ENCODE data around the gene NAA16.

NAA16 gene

DNA sequence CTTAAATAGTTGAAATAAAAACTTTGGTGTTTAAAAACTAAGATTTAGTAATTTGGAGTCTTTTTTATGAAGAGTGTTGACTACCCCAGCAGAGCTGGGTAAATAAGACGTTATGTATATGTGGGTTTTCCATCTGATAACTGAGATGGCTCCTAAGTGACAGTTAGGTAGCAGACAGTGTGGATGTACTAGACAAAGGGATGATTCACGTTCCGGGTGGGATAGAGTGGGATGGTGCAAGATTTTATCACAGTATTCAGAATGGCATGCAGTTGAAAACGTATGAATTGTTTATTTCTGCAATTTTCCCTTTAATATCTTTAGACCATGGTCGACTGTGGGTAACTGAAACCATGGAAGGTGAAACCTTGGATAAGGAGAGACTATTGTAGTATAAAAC lies 50.4 kb downstream of the NAA16 start:
- no peak for DNase-seq

DNA sequence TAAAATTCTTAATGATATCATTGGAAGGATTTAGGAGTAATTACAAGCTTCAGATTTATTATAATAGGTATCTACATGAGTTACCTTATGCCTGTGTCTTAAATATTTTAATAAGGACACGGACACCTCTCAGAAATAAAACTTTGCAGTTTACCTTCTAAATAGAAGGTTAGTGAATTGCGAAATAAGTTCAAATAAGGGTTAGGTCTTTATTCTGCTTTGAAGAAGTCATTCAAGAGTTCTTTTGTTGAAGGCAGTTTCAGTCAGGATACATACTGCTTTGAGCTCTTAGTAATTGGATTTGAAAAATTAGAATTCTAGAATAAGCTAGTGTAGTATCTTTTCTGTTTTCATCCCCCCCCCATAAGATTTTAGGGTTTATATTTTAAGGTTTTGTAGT lies 53.0 kb downstream of the NAA16 start:
- no peak for DNase-seq

DNA sequence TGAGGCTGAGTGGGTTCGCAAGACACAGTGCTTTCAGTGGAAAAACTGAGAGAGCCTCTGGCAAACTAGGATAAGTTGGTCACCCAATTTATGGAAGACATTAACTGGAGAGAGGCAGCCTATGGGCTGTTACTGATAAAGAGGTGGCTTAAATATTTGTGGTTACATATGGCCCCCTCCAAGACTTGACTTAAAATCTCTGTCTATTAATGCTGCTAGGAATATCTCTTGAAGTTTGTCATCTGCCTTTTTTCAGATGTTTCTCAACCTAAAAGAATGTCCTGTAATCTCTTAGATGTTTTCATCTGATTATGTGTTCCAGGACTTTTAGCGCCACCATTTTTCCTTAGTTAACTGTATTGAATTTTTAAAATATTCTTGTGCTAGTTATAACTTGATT lies 54.6 kb downstream of the NAA16 start:
- no peak for DNase-seq

DNA sequence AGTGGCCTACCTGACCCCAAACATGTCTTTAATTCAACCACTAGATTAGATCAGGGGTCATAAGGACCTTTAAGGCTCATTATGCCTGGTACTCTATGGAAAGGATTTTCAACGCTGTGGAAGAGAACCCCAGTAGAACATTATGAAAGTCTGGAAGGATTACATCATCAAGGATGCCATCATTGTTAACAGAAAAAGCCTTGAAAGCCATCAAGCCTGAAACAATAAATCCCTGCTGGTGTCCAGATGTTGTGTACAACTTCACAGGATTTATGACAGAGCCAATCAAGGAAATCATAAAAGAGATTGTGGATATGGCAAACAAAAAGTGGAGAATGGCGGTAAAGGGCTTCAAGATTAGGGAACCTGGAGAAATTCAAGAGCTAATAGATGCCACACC lies 59.7 kb downstream of the NAA16 start:
- no peak for DNase-seq

DNA sequence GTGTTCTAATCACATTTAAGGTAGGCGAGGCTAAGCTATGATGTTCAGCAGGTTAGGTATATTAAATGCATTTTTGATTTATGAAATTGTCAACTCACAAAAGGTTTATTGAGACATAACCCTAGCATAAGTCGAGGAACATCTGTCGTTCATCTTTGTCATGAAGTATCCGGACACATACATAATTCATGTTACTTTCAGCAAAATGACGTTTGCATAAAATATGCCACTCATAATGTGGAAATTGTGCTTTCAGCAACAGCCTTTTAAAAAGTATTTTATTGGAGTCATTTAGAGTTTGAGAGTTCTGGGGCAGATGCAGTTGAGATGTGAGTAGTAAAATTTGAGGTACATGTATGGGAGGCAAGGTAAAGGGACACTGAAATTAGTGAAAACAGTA lies 66.4 kb downstream of the NAA16 start:
- DNase-seq, result no peak

DNA sequence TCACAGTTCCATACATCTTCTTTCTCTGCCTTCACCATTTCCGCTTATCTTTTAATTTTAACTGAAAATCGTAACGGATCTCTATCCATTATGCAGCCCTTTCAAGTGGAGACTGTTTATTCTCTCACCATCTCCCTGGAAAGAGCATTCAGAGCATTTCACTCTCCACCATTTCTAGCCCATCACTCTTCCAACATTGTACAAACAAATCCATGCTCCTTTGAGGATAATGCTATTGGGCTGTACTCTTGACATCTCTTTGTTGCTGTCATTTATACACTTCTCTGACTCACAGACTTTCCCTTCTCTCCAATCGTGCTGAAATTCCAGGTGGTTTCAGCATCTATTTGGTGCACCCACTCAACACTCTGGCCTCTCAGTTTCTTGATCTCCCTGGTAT lies 71.4 kb downstream of the NAA16 start:
- DNase-seq, result no peak

DNA sequence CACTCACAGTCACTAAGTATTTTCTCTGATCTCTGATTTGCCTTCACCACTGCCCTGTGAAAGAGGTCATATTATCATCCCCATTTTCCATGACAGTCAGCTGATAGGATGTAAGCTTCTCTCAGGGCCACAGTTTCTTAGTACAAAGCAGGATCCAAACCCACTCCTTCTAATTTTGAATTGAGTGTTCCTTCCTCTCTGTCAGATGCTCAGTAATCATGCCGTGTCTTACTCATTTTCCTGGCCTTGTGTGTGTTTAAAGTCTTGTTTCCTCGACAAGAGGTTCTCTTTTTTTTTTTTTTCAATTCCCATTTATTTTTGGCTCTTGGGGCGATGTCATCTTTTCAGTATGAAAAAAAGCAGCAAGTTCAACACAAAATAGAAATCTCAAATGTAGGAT lies 72.3 kb downstream of the NAA16 start:
- no peak for DNase-seq

DNA sequence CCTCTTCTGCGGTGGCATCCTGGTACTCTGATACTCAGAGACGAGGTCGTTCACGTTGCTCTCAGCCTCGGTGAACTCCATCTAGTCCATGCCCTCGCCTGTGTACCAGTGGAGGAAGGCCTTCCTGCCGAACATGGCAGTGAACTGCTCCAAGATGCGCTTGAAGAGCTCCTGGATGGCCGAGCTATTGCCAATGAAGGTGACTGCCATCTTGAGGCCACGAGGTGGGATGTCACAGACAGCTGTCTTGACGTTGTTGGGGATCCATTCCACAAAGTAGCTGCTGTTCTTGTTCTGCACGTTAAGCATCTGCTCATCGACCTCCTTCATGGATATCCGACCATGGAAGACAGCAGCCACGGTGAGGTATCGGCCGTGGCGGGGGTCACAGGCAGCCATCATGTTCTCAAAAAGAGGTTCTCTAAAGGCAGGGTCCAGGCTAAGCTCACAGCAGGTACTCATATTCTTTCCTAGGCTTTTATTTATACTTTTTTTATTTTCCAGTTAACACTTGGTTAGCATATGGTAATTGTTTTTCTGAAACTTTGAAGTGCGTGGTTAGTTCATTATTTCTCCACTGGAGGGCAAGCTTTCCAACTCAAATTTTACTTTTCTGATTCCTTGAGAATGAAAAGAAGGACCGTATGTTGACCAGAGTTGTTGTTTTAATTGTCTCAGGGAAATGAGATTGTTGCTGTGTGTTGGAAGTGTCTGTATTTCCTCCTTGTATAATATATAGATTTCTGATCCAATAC lies 73.9 kb downstream of the NAA16 start:
- DNase-seq, result no peak

DNA sequence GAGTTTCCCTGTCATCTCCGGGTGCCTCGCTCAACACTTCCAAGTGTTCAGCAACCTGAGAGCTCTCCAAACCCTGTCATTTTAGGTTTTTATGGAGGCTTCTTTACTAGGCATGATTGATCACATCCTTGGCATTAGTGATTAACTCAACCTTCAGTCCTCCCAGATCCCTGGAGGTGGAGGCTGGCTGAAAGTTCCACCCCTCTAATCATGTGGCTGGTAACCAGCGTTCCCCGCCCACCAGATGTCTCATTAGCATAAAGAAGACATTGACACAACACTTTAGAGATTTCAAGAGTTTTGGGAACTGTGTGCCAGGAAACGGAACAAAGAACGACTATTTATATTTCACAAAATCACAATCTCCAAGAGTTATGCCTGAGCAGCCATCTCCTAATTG lies 75.1 kb downstream of the NAA16 start:
- DNase-seq, result no peak

DNA sequence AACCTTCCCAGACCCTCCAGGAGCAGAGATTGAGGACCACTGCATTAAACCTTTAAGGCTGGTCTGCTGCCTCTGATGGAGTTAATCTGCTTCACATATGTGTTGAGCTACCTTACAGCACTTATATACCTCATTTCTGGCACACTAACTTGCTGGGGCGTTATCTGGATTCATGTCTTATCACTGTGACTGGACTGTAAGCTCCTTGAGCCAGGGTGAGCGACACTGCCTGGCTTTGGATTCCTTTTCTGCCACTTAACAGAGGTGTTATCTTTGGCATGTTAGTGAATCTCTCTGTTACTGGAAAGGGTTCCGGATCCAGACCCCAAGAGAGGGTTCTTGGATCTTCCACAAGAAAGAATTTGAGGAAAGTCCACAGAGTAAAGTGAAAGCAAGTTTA lies 76.5 kb downstream of the NAA16 start:
- DNase-seq, result no peak

DNA sequence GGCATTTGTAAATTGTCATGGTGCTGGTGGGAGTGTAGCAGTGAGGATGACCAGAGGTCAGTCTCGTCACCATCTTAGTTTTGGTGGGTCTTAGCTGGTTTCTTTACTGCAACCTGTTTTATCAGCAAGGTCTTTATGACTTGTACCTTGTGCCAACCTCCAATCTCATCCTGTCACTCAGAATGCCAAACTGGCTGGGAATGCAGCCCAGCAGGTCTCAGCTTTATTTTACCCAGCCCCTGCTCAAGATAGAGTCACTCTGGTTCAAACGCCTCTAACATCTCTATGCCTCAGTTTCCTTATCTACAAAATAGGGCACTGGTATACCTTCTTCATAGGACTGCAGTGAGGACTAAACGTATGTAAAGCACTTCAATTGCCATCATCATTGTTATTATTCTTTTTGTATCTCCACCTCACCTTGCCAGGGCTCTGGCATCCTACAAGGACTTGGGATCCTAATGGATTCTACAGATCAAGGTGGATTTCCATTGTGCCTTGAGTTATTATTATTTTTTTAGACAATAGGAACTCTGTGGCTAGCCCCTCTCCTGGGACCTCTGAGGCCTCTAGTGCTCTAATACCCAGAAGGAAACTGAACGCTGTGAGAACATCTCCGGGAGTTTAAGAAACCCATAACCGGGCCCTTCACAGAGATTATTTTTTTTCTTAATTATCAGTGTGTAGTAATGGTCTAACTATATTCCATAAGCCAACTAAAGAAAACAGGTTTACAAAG lies 77.2 kb downstream of the NAA16 start:
- DNase-seq, result no peak

DNA sequence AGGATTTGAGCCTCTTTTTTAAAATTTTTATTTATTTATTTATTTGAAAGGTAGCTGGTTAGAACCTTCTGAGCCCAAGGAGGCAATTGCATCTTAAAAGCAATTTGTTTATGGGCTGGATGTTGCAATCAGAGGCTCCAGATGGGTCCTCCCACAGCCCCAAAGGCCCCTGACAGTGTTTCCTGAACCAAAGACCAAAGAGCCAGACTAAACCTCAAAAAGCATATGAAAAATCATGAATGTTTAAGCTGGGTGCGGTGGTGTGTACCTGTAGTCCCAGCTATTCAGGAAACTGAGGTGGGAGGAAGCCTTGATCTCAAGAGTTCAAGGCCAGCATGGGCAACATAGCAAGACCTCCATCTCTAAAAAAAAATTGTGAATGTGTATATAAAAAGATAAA lies 78.5 kb downstream of the NAA16 start:
- DNase-seq, result no peak

DNA sequence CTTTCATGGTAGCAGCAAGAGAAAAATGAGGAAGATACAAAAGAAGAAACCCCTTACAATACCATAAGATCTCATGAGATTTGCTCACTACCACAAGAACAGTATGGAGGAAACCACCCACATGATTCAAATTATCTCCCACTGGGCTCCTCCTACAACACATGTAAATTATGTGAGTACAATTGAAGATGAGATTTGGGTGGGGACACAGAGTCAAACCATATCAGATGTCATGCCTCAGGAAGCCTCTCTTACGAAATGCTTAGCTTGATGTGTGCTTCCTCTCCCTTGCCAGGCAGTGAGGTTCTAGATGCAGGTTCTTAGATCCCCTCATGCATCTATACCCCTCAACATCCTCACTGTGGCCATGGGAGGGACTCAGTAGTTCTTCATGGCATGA lies 83.1 kb downstream of the NAA16 start:
- DNase-seq, result no peak

DNA sequence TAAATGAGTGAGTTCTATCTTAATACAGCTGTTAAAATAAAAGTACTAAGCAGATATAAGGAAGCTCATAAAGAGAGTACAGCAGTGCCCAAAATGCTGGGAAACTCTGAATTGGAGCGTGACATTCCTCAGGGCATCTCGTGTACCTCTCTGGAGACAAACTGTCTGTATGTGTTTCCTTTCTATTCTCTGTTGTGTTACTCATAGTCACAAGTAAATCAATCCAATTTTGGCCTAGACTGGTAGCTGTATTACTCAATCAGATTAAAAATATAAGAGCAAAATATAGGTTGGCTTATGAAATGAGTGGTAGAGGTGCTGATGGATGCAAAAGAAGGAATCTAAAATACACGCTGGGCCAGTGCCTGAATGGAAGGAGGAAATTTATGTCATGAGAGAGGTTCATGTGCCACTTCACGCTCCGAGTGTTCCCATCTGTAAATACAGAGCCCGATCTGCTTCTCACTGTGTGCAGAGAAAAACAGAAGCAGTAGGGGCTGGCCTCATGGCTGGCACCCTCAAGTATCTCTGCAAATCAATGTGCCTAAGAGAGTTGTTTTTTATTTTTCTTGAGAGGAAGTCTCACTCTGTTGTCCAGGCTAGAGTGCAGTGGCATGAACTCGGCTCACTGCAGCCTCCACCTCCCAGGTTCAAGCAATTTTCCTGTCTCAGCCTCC lies 87.6 kb downstream of the NAA16 start:
- DNase-seq, result no peak

DNA sequence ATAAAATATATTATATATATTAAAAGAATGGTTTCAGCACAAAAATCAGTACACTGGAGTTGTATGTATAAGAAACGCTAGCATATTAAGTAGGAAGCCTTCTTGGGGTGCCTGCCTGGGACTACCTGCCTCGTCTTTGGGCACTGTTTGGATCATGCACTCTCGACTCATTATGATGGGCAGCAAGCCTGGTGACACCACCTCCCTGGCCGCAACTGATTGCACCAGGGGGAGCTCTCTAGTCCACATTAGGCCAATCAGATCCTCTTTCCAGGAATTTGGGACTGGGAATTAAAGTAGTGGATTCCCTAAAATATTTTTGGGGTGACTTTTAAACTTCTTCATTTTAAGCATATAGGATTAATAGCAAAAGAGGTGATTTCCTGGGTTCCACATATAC lies 90.3 kb downstream of the NAA16 start:
- no peak for DNase-seq

DNA sequence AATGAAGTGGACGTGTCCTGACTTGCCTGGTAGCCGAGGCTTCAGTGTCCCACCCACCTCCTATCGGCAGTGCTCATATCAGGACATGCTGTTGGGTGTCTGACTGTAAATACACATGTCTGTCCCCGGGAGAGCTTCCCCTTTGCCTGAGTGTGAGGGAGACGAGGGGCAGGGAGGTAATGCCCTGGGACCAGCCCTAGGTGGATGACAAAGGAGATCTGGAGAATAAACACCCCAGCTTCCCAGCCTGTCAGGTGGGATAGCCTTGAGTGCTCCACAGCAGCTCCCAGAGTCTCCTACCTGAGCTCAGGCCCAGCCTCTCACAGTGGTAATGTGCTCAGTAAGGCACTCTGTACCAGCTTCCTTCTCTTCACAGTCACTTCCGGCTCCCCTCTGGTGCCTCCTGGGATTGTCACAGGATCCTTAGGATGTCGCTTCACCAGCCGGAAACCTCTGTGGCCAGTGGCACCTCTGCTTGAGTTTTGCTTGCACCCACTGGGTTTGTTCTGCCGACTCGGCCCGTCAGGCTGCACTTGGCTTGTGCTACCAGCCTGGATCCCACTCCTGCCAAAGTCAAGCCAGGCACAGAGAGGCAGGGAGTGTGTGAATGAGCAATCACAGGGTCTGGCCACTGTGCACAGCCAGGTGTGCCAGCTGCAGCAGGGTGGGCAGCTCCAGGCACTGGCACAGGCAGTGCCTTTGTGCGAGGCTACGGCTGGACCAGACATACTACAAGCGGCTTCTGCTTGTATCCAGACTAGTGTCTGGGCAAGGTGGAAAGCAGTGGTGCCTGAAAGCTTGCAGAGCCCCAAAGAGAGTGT lies 91.8 kb downstream of the NAA16 start:
- no peak for DNase-seq

DNA sequence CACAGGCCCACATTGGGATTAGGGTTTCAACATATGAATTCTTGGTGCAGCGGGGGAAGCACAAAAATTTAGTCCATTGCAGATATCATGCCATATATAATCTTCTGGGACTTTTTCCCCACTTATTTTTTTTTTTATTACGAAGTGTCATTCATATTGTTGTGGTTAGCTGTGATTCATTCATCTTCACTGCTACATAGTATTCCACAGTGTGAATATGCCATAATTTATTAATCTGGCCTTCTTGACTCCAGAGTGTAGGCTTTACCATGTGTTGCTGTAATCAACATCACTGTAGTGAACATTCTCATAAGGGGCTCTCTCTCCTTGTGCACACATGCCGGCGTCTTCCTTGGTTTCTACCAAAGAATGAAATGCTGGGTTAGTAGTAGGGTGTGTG lies 92.9 kb downstream of the NAA16 start:
- no peak for DNase-seq

DNA sequence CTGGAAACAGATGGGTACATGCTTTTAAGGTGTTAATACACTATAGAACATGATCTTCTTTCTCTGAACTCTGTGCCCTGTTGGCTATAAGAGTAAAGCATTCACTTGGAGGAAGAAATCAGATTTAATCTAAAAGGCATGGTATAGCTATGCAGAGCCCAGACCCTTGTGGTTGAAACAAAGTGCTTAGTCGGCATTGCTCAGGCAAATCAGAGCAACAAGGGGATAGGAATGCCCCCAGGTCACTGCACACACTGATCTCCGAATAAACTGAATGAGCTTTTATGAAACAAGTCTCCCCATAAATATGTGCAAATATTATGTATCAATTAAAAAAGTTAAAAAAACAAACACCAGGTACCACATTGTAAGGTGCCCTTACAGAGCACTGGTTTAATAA lies 94.3 kb downstream of the NAA16 start:
- DNase-seq, result no peak

DNA sequence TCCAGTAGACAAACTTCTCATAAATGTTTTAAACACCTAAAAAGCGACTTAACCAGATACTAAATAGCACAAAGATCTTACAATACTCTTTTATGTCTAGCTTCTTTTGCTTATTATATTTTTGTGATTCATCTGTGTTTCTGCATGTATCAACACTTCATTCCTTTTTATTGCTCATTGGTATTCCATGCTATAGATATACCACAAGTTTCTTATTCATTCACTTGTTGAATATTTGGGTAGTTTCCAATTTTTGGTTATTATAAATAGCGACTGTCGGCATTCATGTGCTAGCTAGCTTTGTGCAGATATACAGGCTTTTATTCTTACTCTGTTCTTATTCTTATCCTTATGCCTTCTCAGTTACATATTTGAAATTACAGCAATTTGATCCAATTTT lies 96.3 kb downstream of the NAA16 start:
- DNase-seq, result no peak

DNA sequence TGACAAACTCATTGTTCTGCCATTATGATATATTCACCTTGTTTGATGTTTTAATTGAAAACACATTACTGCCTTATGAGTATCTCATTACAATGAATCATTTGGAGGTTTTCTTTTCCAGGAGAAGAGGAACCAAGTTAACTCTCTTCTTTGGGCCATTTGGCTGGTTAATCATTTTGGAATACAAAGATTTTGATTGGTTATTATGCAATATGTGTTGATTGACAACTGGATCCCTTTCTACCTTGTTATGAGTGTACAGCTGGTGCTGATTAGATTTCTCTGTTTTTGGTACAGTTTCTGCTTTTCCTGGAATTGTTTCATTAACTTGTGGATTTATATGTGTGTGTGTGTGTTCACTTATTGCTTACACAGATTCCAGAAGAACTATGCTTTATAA lies 97.1 kb downstream of the NAA16 start:
- DNase-seq, result no peak

DNA sequence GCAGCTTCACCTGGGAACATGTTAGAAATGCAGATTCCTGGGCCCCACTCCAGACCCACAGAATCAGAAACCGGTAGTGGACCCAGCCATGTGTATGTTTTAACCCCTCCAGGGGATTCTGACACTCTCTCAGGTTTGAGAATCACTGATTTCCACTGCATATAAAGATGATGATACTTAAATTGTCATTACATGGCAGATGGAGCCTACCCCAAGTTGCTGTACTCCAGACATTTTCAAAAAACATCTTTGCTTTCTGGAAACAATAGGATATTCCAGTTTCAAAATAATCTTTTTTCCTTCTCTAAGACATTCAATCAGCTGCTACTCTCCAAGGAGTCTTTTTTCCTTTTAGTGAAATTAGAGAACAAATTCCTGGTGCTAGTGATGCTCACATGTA lies 97.7 kb downstream of the NAA16 start:
- no peak for DNase-seq

DNA sequence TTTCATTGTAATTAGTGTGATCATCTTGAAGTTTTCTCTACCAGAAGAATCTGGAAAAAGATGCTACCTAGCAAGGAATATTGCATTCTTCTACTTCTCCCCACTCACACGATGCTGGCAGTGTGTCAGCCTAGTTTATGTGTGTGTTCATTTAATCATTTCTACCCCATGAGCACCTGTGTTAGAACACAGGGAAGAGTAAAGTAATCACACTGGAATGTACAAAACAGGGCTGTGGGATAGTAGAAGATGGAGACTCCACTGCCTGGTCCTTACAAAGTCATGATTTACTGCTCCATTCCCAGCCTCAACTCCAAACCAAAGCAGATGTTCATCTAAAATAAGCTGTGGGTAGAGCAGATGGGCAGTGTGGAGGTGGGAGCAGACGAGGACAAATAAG lies 98.5 kb downstream of the NAA16 start:
- no peak for DNase-seq

DNA sequence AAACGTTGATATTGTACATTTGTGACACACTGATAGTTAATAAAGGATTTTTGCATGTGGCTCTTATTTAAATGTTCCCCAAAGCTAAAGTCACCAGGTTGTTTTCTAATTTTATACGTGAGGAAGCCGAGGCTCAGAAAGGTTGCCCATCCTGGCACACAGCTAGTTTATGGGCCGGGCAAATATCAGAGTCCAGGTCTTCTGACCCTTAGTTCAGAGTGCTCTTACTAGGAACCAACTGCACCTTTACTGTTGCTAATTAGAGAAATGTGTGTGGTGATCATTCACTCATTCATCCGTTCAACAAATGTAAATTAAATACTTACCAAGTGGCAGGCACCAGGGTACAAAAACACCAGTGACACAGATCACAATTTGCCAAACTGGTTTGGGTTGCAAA lies 100.0 kb downstream of the NAA16 start:
- DNase-seq, result no peak
